Measurements from ENCODE around the gene OR4N2. TPM values are rescaled to one million over a fixed set of nuclear protein-coding genes. Genes with fewer than 3 reads are reported as not detected.

OR4N2 gene
- total and polyA plus RNA-seq, 9 of the 15 experiments (the other 6 are each of a cell fraction or from before 2014, with no cell fraction given): not detected

DNA sequence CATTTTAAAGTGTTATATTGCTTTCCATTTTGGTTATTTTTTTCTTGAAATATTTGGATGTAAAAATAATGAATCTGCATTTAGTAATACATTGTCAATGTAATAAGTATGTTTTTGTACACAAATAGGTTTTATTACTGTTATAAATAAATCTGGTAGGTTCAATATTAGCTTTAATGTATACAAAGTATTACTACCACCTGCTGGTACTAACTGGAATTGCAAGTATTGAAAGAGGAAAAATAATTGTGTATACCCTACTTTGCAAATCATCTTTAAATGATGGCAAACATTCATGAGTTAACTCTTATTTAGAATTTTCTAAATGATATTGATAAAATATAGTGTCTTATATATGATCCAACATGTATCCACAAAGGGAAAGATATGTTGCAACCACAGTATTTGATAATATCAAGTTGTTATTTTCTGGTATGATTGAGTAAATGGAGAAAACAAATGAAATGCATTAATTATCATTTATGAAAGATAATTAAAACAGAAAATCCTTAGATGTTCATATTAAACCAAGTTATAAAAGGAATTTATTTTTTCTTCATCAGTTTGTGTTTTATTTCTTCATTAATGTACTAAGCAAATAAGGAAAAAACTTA lies 74.6 kb downstream of the OR4N2 start:
- FAIRE-seq (no peak), DNase-seq (ENCODE audit: extremely low read depth in 1 of 4, low spot score in 3 of 4) (peak; percentile 15 to 43 (median 17)), ATAC-seq (no peak)
- Histone ChIP-seq H3K4me1 (replicated peaks in 1 of 2; ENCODE audit: control insufficient read depth in 2 of 2, insufficient read depth in 2 of 2, low read length in 2 of 2) (no peaks in the 10 kb centered on the region), H3K4me2 (ENCODE audit: insufficient read depth, low read length) (no peak overlapping the region), H3K27ac (ENCODE audit: extremely low read depth, low read depth, low read length) (no peak overlapping the region), H3K4me3 (no peak overlapping the region), H2AFZ (ENCODE audit: low read depth, low read length) (no peak overlapping the region), H3K9me1 (ENCODE audit: control insufficient read depth, insufficient read depth, low read length) (no peaks in the 10 kb centered on the region), H3K36me3 (ENCODE audit: control insufficient read depth, insufficient read depth, low read length) (no peaks in the 10 kb centered on the region), H4K20me1 (replicated peaks; ENCODE audit: control insufficient read depth, insufficient read depth, low read length) (no peaks in the 10 kb centered on the region), H3K27me3 (ENCODE audit: control insufficient read depth in 2 of 2, insufficient read depth in 2 of 2, low read length in 2 of 2) (no peaks in the 10 kb centered on the region), H3K79me2 (ENCODE audit: control insufficient read depth, insufficient read depth, low read length) (no peaks in the 10 kb centered on the region), H3K9ac (ENCODE audit: insufficient read depth in 1 of 2, low read depth in 2 of 2, low read length in 2 of 2) (no peak overlapping the region), H3K9me3 (replicated peaks; ENCODE audit: control insufficient read depth, insufficient read depth, low read depth, low read length) (no peaks in the 10 kb centered on the region)
- intact Hi-C loops (cut with micrococcal nuclease): loop anchor here (10.0 kb wide), 1 partner anchor 73 kb away; the partner anchor contains the start of gene OR4N2
- in situ Hi-C loops (cut with MboI): no loop called here
- ChIA-PET CTCF (ENCODE audit: low intra/inter-chr PET ratio) (no interaction called here), POLR2A (no interaction called here)
- no TSS peak for BruUV-seq (replicated peaks)
- TF ChIP-seq XRCC5 (IDR thresholded peaks at IDR 0.05; ENCODE audit: low read depth, low read length): no peak
- no peak for TF ChIP-seq NR2C2 (CRISPR knock-in tag; IDR thresholded peaks at IDR 0.05)
- no peak for TF ChIP-seq NR2C2 (tag; IDR thresholded peaks at IDR 0.05)
- no peak for TF ChIP-seq CHCHD3 (CRISPR knock-in tag; IDR thresholded peaks at IDR 0.05)
- no peak for TF ChIP-seq PML (IDR thresholded peaks at IDR 0.05; ENCODE audit: low read length)
- no peak for TF ChIP-seq CEBPG (CRISPR knock-in tag; IDR thresholded peaks at IDR 0.05)
- TF ChIP-seq CEBPG (tag; conservative IDR thresholded peaks at IDR 0.05 in 1 of 2, IDR thresholded peaks at IDR 0.05 in 1 of 2): peak in 1 of 2 experiments; percentile 44; a peak in 1 of 4 replicates
- TF ChIP-seq, protein P1, sequence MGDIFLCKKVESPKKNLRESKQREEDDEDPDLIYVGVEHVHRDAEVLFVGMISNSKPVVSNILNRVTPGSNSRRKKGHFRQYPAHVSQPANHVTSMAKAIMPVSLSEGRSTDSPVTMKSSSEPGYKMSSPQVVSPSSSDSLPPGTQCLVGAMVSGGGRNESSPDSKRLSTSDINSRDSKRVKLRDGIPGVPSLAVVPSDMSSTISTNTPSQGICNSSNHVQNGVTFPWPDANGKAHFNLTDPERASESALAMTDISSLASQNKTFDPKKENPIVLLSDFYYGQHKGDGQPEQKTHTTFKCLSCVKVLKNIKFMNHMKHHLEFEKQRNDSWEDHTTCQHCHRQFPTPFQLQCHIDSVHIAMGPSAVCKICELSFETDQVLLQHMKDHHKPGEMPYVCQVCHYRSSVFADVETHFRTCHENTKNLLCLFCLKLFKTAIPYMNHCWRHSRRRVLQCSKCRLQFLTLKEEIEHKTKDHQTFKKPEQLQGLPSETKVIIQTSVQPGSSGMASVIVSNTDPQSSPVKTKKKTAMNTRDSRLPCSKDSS (IDR thresholded peaks at IDR 0.05; ENCODE audit: low read depth, partially characterized antibody): no peak
- no peak for TF ChIP-seq CBFA2T2 (conservative IDR thresholded peaks at IDR 0.05)
- TF ChIP-seq ZNF282 (CRISPR knock-in tag; IDR thresholded peaks at IDR 0.05): no peak
- no peak for TF ChIP-seq ZC3H4 (CRISPR knock-in tag; IDR thresholded peaks at IDR 0.05; ENCODE audit: borderline replicate concordance)
- TF ChIP-seq BRD9 (IDR thresholded peaks at IDR 0.05; ENCODE audit: low read depth, partially characterized antibody): no peak
- no peak for TF ChIP-seq ZNF347 (CRISPR knock-in tag; IDR thresholded peaks at IDR 0.05; ENCODE audit: low read depth)
- TF ChIP-seq CTCF (IDR thresholded peaks at IDR 0.05 in 2 of 3, conservative IDR thresholded peaks at IDR 0.05 in 1 of 3; ENCODE audit: insufficient read depth in 2 of 3, low read depth in 1 of 3, low read length in 3 of 3): peak in 2 of 3 experiments; percentile 45 to 61; a peak in 3 of 6 replicates
- no peak for TF ChIP-seq TRIM28 (IDR thresholded peaks at IDR 0.05)
- TF ChIP-seq PBX2 (CRISPR knock-in tag; IDR thresholded peaks at IDR 0.05; ENCODE audit: low read depth): no peak
- TF ChIP-seq PBX2 (tag; conservative IDR thresholded peaks at IDR 0.05; ENCODE audit: low read depth): no peak
- TF ChIP-seq POLR2AphosphoS2 (IDR thresholded peaks at IDR 0.05; ENCODE audit: low read length): no peak

Measured in K562 (cell line).